IMR-90 (cell line): ENCODE results near the gene AMELX. TPM values are rescaled to one million over a fixed set of nuclear protein-coding genes. Genes with fewer than 3 reads are reported as not detected.

ENCODE experiments used
- ATAC-seq: fragments of 200-7000 bp; cut with Tn5 transposase; 2 replicates; pipeline ENCODE4 v1.9.1; 2020; ENCODE audit warnings: low read depth, mild to moderate bottlenecking, moderate library complexity
- BruUV-seq: library from RNA; stranded (reverse); fragments of 400-500 nt; replicated peaks from 2 replicates; lab custom pipeline; 2021; lab: Mats Ljungman, UMichigan
- CTCF ChIA-PET: fragments of 300-600 bp; formaldehyde crosslinking; extraction: SDS; loops from one replicate; lab custom pipeline; 2021; ENCODE audit warnings: antibody characterized with exemption; lab: Yijun Ruan, JAX
- POLR2A ChIA-PET: fragments of 300-600 bp; sonication (Branson Sonifier 250); formaldehyde crosslinking; loops from one replicate; lab custom pipeline; 2022; ENCODE audit warnings: antibody characterized with exemption; ENCODE audit not compliant: unreplicated experiment; lab: Charles Lee
- DNase-seq: peaks from one replicate; pipeline ENCODE4 v3.0.0; 2013
- H2AFZ ChIP-seq: replicated peaks from 2 replicates; pipeline ENCODE3; 2013; ENCODE audit warnings: low read length, mild to moderate bottlenecking; ENCODE audit not compliant: poor library complexity
- H2AK5ac ChIP-seq: 2 replicates; pipeline ENCODE4 v1.6.1; 2013; ENCODE audit warnings: low read depth, low read length, inconsistent platforms
- H2AK9ac ChIP-seq: replicated peaks from 2 replicates; pipeline ENCODE3; 2013; ENCODE audit warnings: mild to moderate bottlenecking, low read depth, low read length, moderate library complexity; ENCODE audit not compliant: poor library complexity
- H2BK120ac ChIP-seq: 2 replicates; pipeline ENCODE4 v1.6.1; 2013; ENCODE audit warnings: low read depth, low read length, inconsistent platforms
- H2BK15ac ChIP-seq: 3 replicates; pipeline ENCODE4 v1.6.1; 2013; ENCODE audit warnings: low read depth, low read length, inconsistent platforms
- H2BK20ac ChIP-seq: 2 replicates; pipeline ENCODE4 v1.6.1; 2013; ENCODE audit warnings: low read depth, mild to moderate bottlenecking, inconsistent platforms, low read length, moderate library complexity
- H2BK5ac ChIP-seq: 2 replicates; pipeline ENCODE4 v1.6.1; 2013; ENCODE audit warnings: mild to moderate bottlenecking, low read depth, low read length, inconsistent platforms; ENCODE audit not compliant: poor library complexity, severe bottlenecking
- H3K14ac ChIP-seq: replicated peaks from 2 replicates; pipeline ENCODE4 v1.6.1; 2013; ENCODE audit warnings: low read depth, low read length, inconsistent platforms
- H3K18ac ChIP-seq: 2 replicates; pipeline ENCODE4 v1.6.1; 2013; ENCODE audit warnings: low read depth, low read length, control low read depth
- H3K23ac ChIP-seq: 2 replicates; pipeline ENCODE4 v1.6.1; 2013; ENCODE audit warnings: low read depth, low read length, inconsistent platforms
- H3K27ac ChIP-seq: 2 replicates; pipeline ENCODE4 v1.5.1; 2013; ENCODE audit warnings: mild to moderate bottlenecking, control low read depth, low read length; ENCODE audit not compliant: insufficient read depth
- H3K27me3 ChIP-seq: 2 replicates; pipeline ENCODE4 v1.6.1; 2013; ENCODE audit warnings: low read length; ENCODE audit not compliant: control insufficient read depth, insufficient read depth
- H3K36me3 ChIP-seq: 2 replicates; pipeline ENCODE4 v1.6.1; 2013; ENCODE audit warnings: low read length, mixed read lengths; ENCODE audit not compliant: control insufficient read depth, insufficient read depth
- H3K4ac ChIP-seq: 2 replicates; pipeline ENCODE4 v1.6.1; 2013; ENCODE audit warnings: low read depth, low read length, inconsistent platforms
- H3K4me1 ChIP-seq: 2 replicates; pipeline ENCODE4 v1.6.1; 2013; ENCODE audit warnings: low read length, mixed read lengths; ENCODE audit not compliant: control insufficient read depth, insufficient read depth
- H3K4me2 ChIP-seq: 2 replicates; pipeline ENCODE4 v1.6.1; 2013; ENCODE audit warnings: low read depth, mild to moderate bottlenecking, control low read depth, low read length, moderate library complexity
- H3K4me3 ChIP-seq: 2 replicates; pipeline ENCODE4 v1.5.1; 2013; ENCODE audit warnings: low read depth, mild to moderate bottlenecking, control low read depth, low read length, moderate library complexity; ENCODE audit not compliant: insufficient read depth
- H3K56ac ChIP-seq: 2 replicates; pipeline ENCODE4 v1.6.1; 2013; ENCODE audit warnings: low read length, inconsistent platforms; ENCODE audit not compliant: insufficient read depth; ENCODE audit errors: extremely low read depth
- H3K79me1 ChIP-seq, 2 experiments: 2 replicates each; pipeline ENCODE4 v1.6.1; 2013; ENCODE audit warnings: low read length in 2 of 2, inconsistent platforms in 1 of 2, low read depth in 1 of 2
- H3K9ac ChIP-seq: 2 replicates; pipeline ENCODE4 v1.6.1; 2013; ENCODE audit warnings: low read depth, low read length, control low read depth
- H3K9me1 ChIP-seq: 2 replicates; pipeline ENCODE4 v1.6.1; 2013; ENCODE audit warnings: low read length, inconsistent platforms; ENCODE audit not compliant: insufficient read depth
- H3K9me3 ChIP-seq: 2 replicates; pipeline ENCODE4 v1.6.1; 2013; ENCODE audit warnings: low read length; ENCODE audit not compliant: control insufficient read depth, insufficient read depth
- H4K20me1 ChIP-seq: 2 replicates; pipeline ENCODE4 v1.6.1; 2013; ENCODE audit warnings: low read length, inconsistent platforms; ENCODE audit not compliant: insufficient read depth
- H4K5ac ChIP-seq: 2 replicates; pipeline ENCODE4 v1.6.1; 2013; ENCODE audit warnings: mild to moderate bottlenecking, low read depth, low read length, control low read depth
- H4K8ac ChIP-seq, 2 experiments: 2 replicates each; pipeline ENCODE4 v1.6.1; 2013; ENCODE audit warnings: low read depth in 2 of 2, low read length in 2 of 2, control low read depth in 1 of 2, inconsistent platforms in 1 of 2
- H4K91ac ChIP-seq: 2 replicates; pipeline ENCODE4 v1.6.1; 2013; ENCODE audit warnings: low read depth, low read length, inconsistent platforms; ENCODE audit not compliant: insufficient read depth
- BHLHE40 ChIP-seq: fragments of 150-350 bp; IDR thresholded peaks from 2 replicates; pipeline ENCODE4 v1.6.1; 2016; ENCODE audit warnings: mild to moderate bottlenecking, low read depth, low read length
- CEBPB ChIP-seq: IDR thresholded peaks from 2 replicates; pipeline ENCODE4 v1.6.1; 2012; ENCODE audit warnings: low read depth, low read length, improper control_type of control experiment
- CHD1 ChIP-seq: IDR thresholded peaks from 2 replicates; pipeline ENCODE4 v1.6.1; 2012; ENCODE audit warnings: low read depth, low read length, improper control_type of control experiment
- FOS ChIP-seq: fragments of 150-350 bp; IDR thresholded peaks from 2 replicates; pipeline ENCODE4 v1.6.1; 2016; ENCODE audit warnings: low read depth, low read length
- MAFK ChIP-seq: IDR thresholded peaks from 2 replicates; pipeline ENCODE4 v1.6.1; 2012; ENCODE audit warnings: low read depth, low read length, improper control_type of control experiment
- MAZ ChIP-seq: IDR thresholded peaks from 2 replicates; pipeline ENCODE4 v1.6.1; 2012; ENCODE audit warnings: low read depth, mild to moderate bottlenecking, low read length, improper control_type of control experiment, moderate library complexity, borderline replicate concordance
- MXI1 ChIP-seq: IDR thresholded peaks from 2 replicates; pipeline ENCODE4 v1.6.1; 2012; ENCODE audit warnings: low read depth, mild to moderate bottlenecking, low read length, moderate library complexity, borderline replicate concordance
- NFE2L2 ChIP-seq: fragments of 150-350 bp; IDR thresholded peaks from 2 replicates; pipeline ENCODE4 v1.6.1; 2016; ENCODE audit warnings: low read depth, mild to moderate bottlenecking, low read length
- POLR2A ChIP-seq: IDR thresholded peaks from 2 replicates; pipeline ENCODE4 v1.6.1; 2012; ENCODE audit warnings: mild to moderate bottlenecking, low read depth, low read length
- RAD21 ChIP-seq: IDR thresholded peaks from 2 replicates; pipeline ENCODE4 v1.6.1; 2012; ENCODE audit warnings: low read length, improper control_type of control experiment
- RCOR1 ChIP-seq: IDR thresholded peaks from 2 replicates; pipeline ENCODE4 v1.6.1; 2012; ENCODE audit warnings: mild to moderate bottlenecking, low read length, improper control_type of control experiment; ENCODE audit not compliant: insufficient replicate concordance
- RFX5 ChIP-seq: IDR thresholded peaks from 2 replicates; pipeline ENCODE4 v1.8.0; 2012; ENCODE audit warnings: low read depth, mild to moderate bottlenecking, low read length, moderate library complexity
- SMC3 ChIP-seq: fragments of 150-350 bp; IDR thresholded peaks from 2 replicates; pipeline ENCODE4 v1.6.1; 2016; ENCODE audit warnings: low read depth, mild to moderate bottlenecking, antibody characterized with exemption, low read length, moderate library complexity
- dilution Hi-C: fragments of 300-500 bp; cut with HindIII; formaldehyde crosslinking; loops from one replicate; pipeline ENCODE4 v1.14.3; 2018; ENCODE audit warnings: low sequenced_read_pairs; ENCODE audit not compliant: unreplicated experiment
- in situ Hi-C: fragments of 300-500 bp; cut with MboI; formaldehyde crosslinking; loops from 3 replicates; pipeline ENCODE4 v1.14.3; 2019; ENCODE audit warnings: low sequenced_read_pairs, inconsistent platforms, mixed read lengths
- intact Hi-C: fragments of 100-400 bp; cut with micrococcal nuclease; formaldehyde crosslinking; loops from 2 replicates; pipeline ENCODE4 v1.10.0; 2022
- polyA plus RNA-seq, 3 experiments: library from polyadenylated mRNA; depleted of rRNA; stranded (reverse); fragments of >200 nt; gene quantifications; 2 replicates each; pipeline ENCODE4 v1.2.3, GENCODE V29; 2012; ENCODE audit warnings: low replicate concordance in 1 of 3
- total RNA-seq: library from RNA; depleted of rRNA; stranded (reverse); fragments of >200 nt; gene quantifications from 2 replicates; pipeline ENCODE4 v1.2.3, GENCODE V29; 2012
- TF ChIP-seq, protein P1 (sequence below): fragments of 150-350 bp; IDR thresholded peaks from 2 replicates; pipeline ENCODE4 v1.6.1; 2017; ENCODE audit warnings: mild to moderate bottlenecking, antibody characterized with exemption, low read length, low read depth
- TF ChIP-seq, protein P2 (sequence below): conservative IDR thresholded peaks from 2 replicates; pipeline ENCODE4 v1.5.1; 2012; ENCODE audit warnings: mild to moderate bottlenecking, low read depth, low read length, improper control_type of control experiment
- TF ChIP-seq, protein P3 (sequence below): fragments of 150-350 bp; IDR thresholded peaks from 2 replicates; pipeline ENCODE4 v1.6.1; 2016; ENCODE audit warnings: low read depth, mild to moderate bottlenecking, low read length, moderate library complexity, borderline replicate concordance

Gene AMELX
- total and polyA plus RNA-seq, 2 of the 4 experiments (the other 2 are of a cell fraction), result not detected

DNA sequence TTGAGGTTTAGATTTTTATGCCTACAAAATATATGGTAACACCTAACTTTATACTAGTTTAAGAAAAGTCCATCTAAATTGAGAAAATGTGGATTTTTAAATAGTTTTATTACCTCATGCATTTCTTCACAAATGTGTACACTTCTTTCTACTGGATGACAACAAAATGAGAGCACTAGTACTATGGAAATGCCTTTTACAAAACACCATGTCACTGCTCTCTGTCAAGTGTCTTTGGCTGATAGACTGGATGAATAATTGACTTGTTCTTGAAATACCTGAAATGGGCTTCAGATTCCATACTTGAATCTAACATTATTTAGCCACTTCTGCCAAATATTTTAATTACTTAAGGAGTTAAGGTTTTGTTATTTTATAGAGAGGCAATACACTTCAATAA is 49.5 kb downstream of the AMELX start:
- Histone ChIP-seq H3K4ac (no peak overlapping the region), H3K9ac (no peak overlapping the region), H3K14ac (no peak overlapping the region), H3K27ac (no peak overlapping the region), H4K20me1 (no peaks in the 10 kb centered on the region), H3K4me2 (no peak overlapping the region), H2AFZ (no peak overlapping the region), H3K36me3 (no peaks in the 10 kb centered on the region; the same call in 1 of the 2 replicates), H3K9me3 (no peaks in the 10 kb centered on the region), H2BK15ac (no peak overlapping the region), H2AK9ac (no peak overlapping the region), H2AK5ac (no peak overlapping the region), H3K4me3 (no peak overlapping the region), H3K79me1 (no peaks in the 10 kb centered on the region), H3K18ac (no peak overlapping the region), H3K56ac (no peak overlapping the region), H4K91ac (no peak overlapping the region), H4K5ac (no peak overlapping the region), H3K23ac (no peak overlapping the region), H3K4me1 (no peaks in the 10 kb centered on the region), H3K27me3 (no peaks in the 10 kb centered on the region), H2BK5ac (no peak overlapping the region), H4K8ac (no peak overlapping the region), H2BK20ac (no peak overlapping the region), H2BK120ac (no peak overlapping the region), H3K9me1 (no peaks in the 10 kb centered on the region)
- in situ Hi-C loops (no loop called here), dilution Hi-C loops (no loop called here), intact Hi-C loops (no loop called here)
- DNase-seq (no peak), ATAC-seq (no peak)
- ChIA-PET POLR2A (no interaction called here), CTCF (no interaction called here)
- no TSS peak for BruUV-seq
- TF ChIP-seq SMC3 (no peak), MAZ (no peak), RAD21 (no peak), CHD1 (no peak), MXI1 (no peak), NFE2L2 (no peak), RFX5 (no peak), POLR2A (no peak), BHLHE40 (no peak), MAFK (no peak), FOS (no peak), RCOR1 (no peak), CEBPB (no peak)
- TF ChIP-seq, protein P1, sequence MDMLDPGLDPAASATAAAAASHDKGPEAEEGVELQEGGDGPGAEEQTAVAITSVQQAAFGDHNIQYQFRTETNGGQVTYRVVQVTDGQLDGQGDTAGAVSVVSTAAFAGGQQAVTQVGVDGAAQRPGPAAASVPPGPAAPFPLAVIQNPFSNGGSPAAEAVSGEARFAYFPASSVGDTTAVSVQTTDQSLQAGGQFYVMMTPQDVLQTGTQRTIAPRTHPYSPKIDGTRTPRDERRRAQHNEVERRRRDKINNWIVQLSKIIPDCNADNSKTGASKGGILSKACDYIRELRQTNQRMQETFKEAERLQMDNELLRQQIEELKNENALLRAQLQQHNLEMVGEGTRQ, result no peak
- TF ChIP-seq, protein P2, sequence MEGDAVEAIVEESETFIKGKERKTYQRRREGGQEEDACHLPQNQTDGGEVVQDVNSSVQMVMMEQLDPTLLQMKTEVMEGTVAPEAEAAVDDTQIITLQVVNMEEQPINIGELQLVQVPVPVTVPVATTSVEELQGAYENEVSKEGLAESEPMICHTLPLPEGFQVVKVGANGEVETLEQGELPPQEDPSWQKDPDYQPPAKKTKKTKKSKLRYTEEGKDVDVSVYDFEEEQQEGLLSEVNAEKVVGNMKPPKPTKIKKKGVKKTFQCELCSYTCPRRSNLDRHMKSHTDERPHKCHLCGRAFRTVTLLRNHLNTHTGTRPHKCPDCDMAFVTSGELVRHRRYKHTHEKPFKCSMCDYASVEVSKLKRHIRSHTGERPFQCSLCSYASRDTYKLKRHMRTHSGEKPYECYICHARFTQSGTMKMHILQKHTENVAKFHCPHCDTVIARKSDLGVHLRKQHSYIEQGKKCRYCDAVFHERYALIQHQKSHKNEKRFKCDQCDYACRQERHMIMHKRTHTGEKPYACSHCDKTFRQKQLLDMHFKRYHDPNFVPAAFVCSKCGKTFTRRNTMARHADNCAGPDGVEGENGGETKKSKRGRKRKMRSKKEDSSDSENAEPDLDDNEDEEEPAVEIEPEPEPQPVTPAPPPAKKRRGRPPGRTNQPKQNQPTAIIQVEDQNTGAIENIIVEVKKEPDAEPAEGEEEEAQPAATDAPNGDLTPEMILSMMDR, result no peak
- TF ChIP-seq, protein P3, sequence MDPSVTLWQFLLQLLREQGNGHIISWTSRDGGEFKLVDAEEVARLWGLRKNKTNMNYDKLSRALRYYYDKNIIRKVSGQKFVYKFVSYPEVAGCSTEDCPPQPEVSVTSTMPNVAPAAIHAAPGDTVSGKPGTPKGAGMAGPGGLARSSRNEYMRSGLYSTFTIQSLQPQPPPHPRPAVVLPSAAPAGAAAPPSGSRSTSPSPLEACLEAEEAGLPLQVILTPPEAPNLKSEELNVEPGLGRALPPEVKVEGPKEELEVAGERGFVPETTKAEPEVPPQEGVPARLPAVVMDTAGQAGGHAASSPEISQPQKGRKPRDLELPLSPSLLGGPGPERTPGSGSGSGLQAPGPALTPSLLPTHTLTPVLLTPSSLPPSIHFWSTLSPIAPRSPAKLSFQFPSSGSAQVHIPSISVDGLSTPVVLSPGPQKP, result no peak
